ENCODE data around the gene TUSC2.
A peak's percentile ranks its signal among the peaks of the same experiment; 100 is the strongest.

The TUSC2 gene

GRCh38 chr3:50356553-50356952 lies 28.5 kb upstream of the TUSC2 start:
- no peak for DNase-seq
- TF ChIP-seq CTCF (IDR thresholded peaks at IDR 0.05; ENCODE audit: low read depth, low read length, missing control alignments): no peak
- in situ Hi-C loops (cut with HindIII; ENCODE audit: low pct_ligation_motif_present, low sequenced_read_pairs): no loop called here
- Histone ChIP-seq H3K36me3 (replicated peaks) (peaks cover 26% of the 10 kb centered on the region), H3K27ac (no peak overlapping the region), H3K27me3 (replicated peaks) (no peaks in the 10 kb centered on the region), H3K4me3 (ENCODE audit: low read depth, low read length) (peak overlapping the region; percentile 95)

GRCh38 chr3:50355829-50356552 lies 28.0 kb upstream of the TUSC2 start:
- TF ChIP-seq CTCF (IDR thresholded peaks at IDR 0.05; ENCODE audit: low read depth, low read length, missing control alignments): peak; percentile 16
- in situ Hi-C loops (cut with HindIII; ENCODE audit: low pct_ligation_motif_present, low sequenced_read_pairs): no loop called here
- peak overlapping the region; percentile 95 for H3K4me3 ChIP-seq (ENCODE audit: low read depth, low read length)
- no peaks in the 10 kb centered on the region for H3K27me3 ChIP-seq (replicated peaks)
- H3K36me3 ChIP-seq (replicated peaks): peaks cover 26% of the 10 kb centered on the region
- DNase-seq: no peak
- no peak overlapping the region for H3K27ac ChIP-seq

GRCh38 chr3:50354850-50355249 lies 26.8 kb upstream of the TUSC2 start:
- no peak overlapping the region for H3K27ac ChIP-seq
- in situ Hi-C loops (cut with HindIII; ENCODE audit: low pct_ligation_motif_present, low sequenced_read_pairs): no loop called here
- TF ChIP-seq CTCF (IDR thresholded peaks at IDR 0.05; ENCODE audit: low read depth, low read length, missing control alignments): no peak
- H3K4me3 ChIP-seq (ENCODE audit: low read depth, low read length): no peak overlapping the region
- DNase-seq: no peak
- no peaks in the 10 kb centered on the region for H3K27me3 ChIP-seq (replicated peaks)
- H3K36me3 ChIP-seq (replicated peaks): peaks cover 26% of the 10 kb centered on the region

GRCh38 chr3:50354186-50354764 lies 26.3 kb upstream of the TUSC2 start:
- Histone ChIP-seq H3K27ac (no peak overlapping the region), H3K27me3 (replicated peaks) (no peaks in the 10 kb centered on the region), H3K4me3 (ENCODE audit: low read depth, low read length) (no peak overlapping the region), H3K36me3 (replicated peaks) (peaks cover 26% of the 10 kb centered on the region)
- in situ Hi-C loops (cut with HindIII; ENCODE audit: low pct_ligation_motif_present, low sequenced_read_pairs): no loop called here
- no peak for TF ChIP-seq CTCF (IDR thresholded peaks at IDR 0.05; ENCODE audit: low read depth, low read length, missing control alignments)
- DNase-seq: no peak

- in situ Hi-C loops (cut with HindIII; ENCODE audit: low pct_ligation_motif_present, low sequenced_read_pairs): no loop called here
- no peak for TF ChIP-seq CTCF (IDR thresholded peaks at IDR 0.05; ENCODE audit: low read depth, low read length, missing control alignments)
- H3K27me3 ChIP-seq (replicated peaks): no peaks in the 10 kb centered on the region
- DNase-seq: no peak
- H3K27ac ChIP-seq: peak overlapping the region; percentile 15
- H3K4me3 ChIP-seq (ENCODE audit: low read depth, low read length): no peak overlapping the region
- H3K36me3 ChIP-seq (replicated peaks): peaks cover 26% of the 10 kb centered on the region
These were observed 25.4 kb upstream of the TUSC2 start for GRCh38 chr3:50353245-50354004.

All from brain microvascular endothelial cell (primary cell).